Calu3 (cell line): ENCODE data around the gene TMEM132E. TPM values are rescaled to one million over a fixed set of nuclear protein-coding genes. Genes with fewer than 3 reads are reported as not detected.
"Not testable (repeated sequence)": the region's sequence is repeated elsewhere in the genome, so short reads cannot be mapped to it uniquely, and the experiment has no call there.

Source experiments
- BruUV-seq: library from RNA; stranded (reverse); fragments of 400-500 nt; replicated peaks from 2 replicates; lab custom pipeline; 2021; lab: Mats Ljungman, UMichigan
- CTCF ChIA-PET: fragments of 300-600 bp; sonication (Branson Sonifier 250); formaldehyde crosslinking; loops from one replicate; lab custom pipeline; 2022; ENCODE audit warnings: antibody characterized with exemption; lab: Charles Lee
- DNase-seq: peaks from one replicate; pipeline ENCODE4 v3.0.0; 2022
- H3K27ac Mint-ChIP-seq: one replicate; pipeline ENCODE4 v1.8.0; 2022; ENCODE audit warnings: mixed read lengths; ENCODE audit not compliant: unreplicated experiment
- H3K27me3 Mint-ChIP-seq: one replicate; pipeline ENCODE4 v1.8.0; 2022; ENCODE audit warnings: mixed read lengths; ENCODE audit not compliant: unreplicated experiment
- H3K36me3 Mint-ChIP-seq: one replicate; pipeline ENCODE4 v1.8.0; 2022; ENCODE audit warnings: mild to moderate bottlenecking, moderate library complexity, mixed read lengths; ENCODE audit not compliant: insufficient read depth, unreplicated experiment
- H3K4me1 Mint-ChIP-seq: one replicate; pipeline ENCODE4 v1.8.0; 2022; ENCODE audit warnings: mild to moderate bottlenecking, low read depth, mixed read lengths; ENCODE audit not compliant: unreplicated experiment
- H3K4me3 Mint-ChIP-seq: one replicate; pipeline ENCODE4 v1.8.0; 2022; ENCODE audit warnings: mild to moderate bottlenecking, low read depth, moderate library complexity, mixed read lengths; ENCODE audit not compliant: unreplicated experiment
- H3K9me3 Mint-ChIP-seq: one replicate; pipeline ENCODE4 v1.8.0; 2022; ENCODE audit warnings: low read depth, mixed read lengths; ENCODE audit not compliant: unreplicated experiment
- CTCF ChIP-seq: fragments of 200-600 bp; IDR thresholded peaks from one replicate; pipeline ENCODE4 v1.8.0; 2022; ENCODE audit warnings: antibody characterized with exemption; ENCODE audit not compliant: unreplicated experiment
- intact Hi-C: fragments of 100-400 bp; cut with micrococcal nuclease; formaldehyde crosslinking; loops from one replicate; pipeline ENCODE4 v1.10.0; 2022; ENCODE audit not compliant: unreplicated experiment
- total RNA-seq: library from RNA; stranded (reverse); gene quantifications from 2 replicates; pipeline ENCODE4 v1.2.3, GENCODE V29; 2022

TMEM132E gene
- total RNA-seq, 1 experiment from 2014 or later = 0.26 TPM

GRCh38 chr17:34537445-34537844, 41.9 kb upstream of the TMEM132E start:
- no TSS peak for BruUV-seq
- Mint-ChIP-seq H3K36me3 (no peaks in the 10 kb centered on the region), H3K4me1 (no peaks in the 10 kb centered on the region), H3K27me3 (peaks cover 35% of the 10 kb centered on the region), H3K4me3 (no peak overlapping the region), H3K9me3 (no peaks in the 10 kb centered on the region), H3K27ac (no peak overlapping the region)
- intact Hi-C loops = no loop called here
- DNase-seq = no peak
- CTCF ChIA-PET = no interaction called here
- TF ChIP-seq CTCF = no peak

GRCh38 chr17:34538582-34538981, 40.8 kb upstream of the TMEM132E start:
- H3K4me3 Mint-ChIP-seq, BruUV-seq, DNase-seq, H3K9me3 Mint-ChIP-seq, intact Hi-C loops, H3K27ac Mint-ChIP-seq, H3K4me1 Mint-ChIP-seq, CTCF ChIA-PET, H3K36me3 Mint-ChIP-seq: not testable (repeated sequence)
- H3K27me3 Mint-ChIP-seq = peaks cover 42% of the 10 kb centered on the region

DNA sequence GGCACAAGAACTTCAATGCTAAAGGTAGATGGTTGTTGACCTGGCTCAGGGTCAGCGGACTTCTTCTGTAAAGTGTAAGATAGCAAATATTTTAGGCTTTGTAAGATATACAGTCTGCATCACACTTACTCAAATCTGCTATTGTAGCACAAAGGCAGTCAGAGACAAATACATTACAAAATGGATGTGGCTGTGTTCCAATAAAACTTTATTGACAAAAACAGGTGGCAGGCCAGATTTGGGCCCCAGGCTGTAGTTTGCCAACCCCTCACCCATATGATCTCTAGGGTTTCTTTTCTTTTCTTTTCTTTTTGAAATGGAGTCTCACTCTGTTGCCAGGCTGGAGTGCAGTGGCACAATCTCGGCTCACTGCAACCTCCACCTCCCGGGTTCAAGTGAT, 39.5 kb upstream of the TMEM132E start:
- DNase-seq = no peak
- peaks cover 55% of the 10 kb centered on the region for H3K27me3 Mint-ChIP-seq
- H3K36me3 Mint-ChIP-seq = no peaks in the 10 kb centered on the region
- no TSS peak for BruUV-seq
- no peak overlapping the region for H3K4me3 Mint-ChIP-seq
- H3K27ac Mint-ChIP-seq = no peak overlapping the region
- intact Hi-C loops = loop anchor here (5.0 kb wide), 1 partner anchor 577 kb away; the partner anchor contains the start of gene RAD51D
- CTCF ChIA-PET = no interaction called here
- H3K9me3 Mint-ChIP-seq = no peaks in the 10 kb centered on the region
- no peak for TF ChIP-seq CTCF
- H3K4me1 Mint-ChIP-seq = no peaks in the 10 kb centered on the region

DNA sequence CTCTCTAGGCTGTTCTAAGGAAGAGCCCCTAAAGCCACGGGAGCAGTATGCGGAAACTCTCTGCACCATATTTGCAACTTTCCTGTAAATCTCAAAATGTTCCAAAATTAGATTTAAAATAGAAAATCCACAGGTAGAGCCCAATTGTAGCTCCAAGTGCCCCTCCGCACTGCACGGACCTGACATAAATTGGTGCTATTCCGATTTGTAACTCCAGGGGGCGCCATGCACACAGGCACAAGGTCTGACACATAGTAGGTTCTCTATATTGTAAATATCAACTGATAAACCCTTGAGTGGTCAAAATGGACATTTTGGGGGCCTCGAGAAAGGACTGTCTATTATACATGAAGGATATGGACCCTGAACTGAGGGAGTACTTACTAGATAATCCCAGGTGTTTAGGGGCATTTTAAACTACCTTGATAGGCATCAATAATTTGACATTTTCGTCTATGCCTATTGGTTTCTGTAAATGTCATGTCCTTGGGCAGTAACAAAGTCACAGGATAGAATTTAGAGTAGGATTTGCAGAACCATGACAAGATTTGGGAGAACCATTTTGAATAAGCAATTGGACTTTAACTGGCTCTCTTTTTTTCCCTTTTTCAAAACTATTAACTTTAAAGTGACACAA, 36.6 kb upstream of the TMEM132E start:
- peak; percentile 91 for TF ChIP-seq CTCF
- no peaks in the 10 kb centered on the region for H3K4me1 Mint-ChIP-seq
- no peaks in the 10 kb centered on the region for H3K9me3 Mint-ChIP-seq
- intact Hi-C loops = loop anchor here (2.0 to 5.0 kb wide), 3 partner anchors 350 to 574 kb away; partner anchors contain the start of genes LIG3 and RAD51D
- BruUV-seq = no TSS peak
- H3K27me3 Mint-ChIP-seq = peaks cover 83% of the 10 kb centered on the region
- no peak overlapping the region for H3K4me3 Mint-ChIP-seq
- no peak overlapping the region for H3K27ac Mint-ChIP-seq
- DNase-seq = peak; percentile 50
- CTCF ChIA-PET = interaction anchor here (0.6 to 2.0 kb wide), 12 partner anchors 10 to 577 kb away, joined by 3 to 7 read pairs (median 4); partner anchors contain the start of genes LIG3 and RAD51D
- no peaks in the 10 kb centered on the region for H3K36me3 Mint-ChIP-seq

GRCh38 chr17:34547453-34548063, 31.8 kb upstream of the TMEM132E start:
- no peak for DNase-seq
- Mint-ChIP-seq H3K27ac (no peak overlapping the region), H3K4me1 (no peaks in the 10 kb centered on the region), H3K9me3 (no peaks in the 10 kb centered on the region), H3K27me3 (peaks cover 52% of the 10 kb centered on the region), H3K4me3 (no peak overlapping the region), H3K36me3 (no peaks in the 10 kb centered on the region)
- intact Hi-C loops = no loop called here
- CTCF ChIA-PET = no interaction called here
- BruUV-seq = no TSS peak
- no peak for TF ChIP-seq CTCF
